H9 (cell line): ENCODE data around the gene PNLIP. TPM values are rescaled to one million over a fixed set of nuclear protein-coding genes. Genes with fewer than 3 reads are reported as not detected.

Source experiments
- DNase-seq: peaks from one replicate; pipeline ENCODE4 v3.0.0-alpha.2; 2017
- H2AFZ ChIP-seq: one replicate; pipeline ENCODE4 v1.6.1; 2013; ENCODE audit warnings: mild to moderate bottlenecking, low read length, control low read depth, moderate library complexity
- H2AK5ac ChIP-seq: 2 replicates; pipeline ENCODE4 v1.6.1; 2013; ENCODE audit warnings: low read length, control low read depth, mixed read lengths; ENCODE audit not compliant: insufficient read length
- H2BK120ac ChIP-seq: one replicate; pipeline ENCODE4 v1.6.1; 2013; ENCODE audit warnings: low read depth, mild to moderate bottlenecking, low read length, control low read depth, inconsistent platforms; ENCODE audit not compliant: poor library complexity, severe bottlenecking
- H2BK12ac ChIP-seq: 2 replicates; pipeline ENCODE4 v1.6.1; 2013; ENCODE audit warnings: low read length, control low read depth, mixed read lengths, low read depth; ENCODE audit not compliant: insufficient read length
- H2BK15ac ChIP-seq: 2 replicates; pipeline ENCODE4 v1.6.1; 2013; ENCODE audit warnings: low read depth, low read length, control low read depth
- H2BK20ac ChIP-seq: one replicate; pipeline ENCODE4 v1.6.1; 2013; ENCODE audit warnings: low read depth, mild to moderate bottlenecking, low read length, control low read depth, inconsistent platforms; ENCODE audit not compliant: poor library complexity, severe bottlenecking
- H2BK5ac ChIP-seq: 2 replicates; pipeline ENCODE4 v1.6.1; 2013; ENCODE audit warnings: low read length, control low read depth, mixed read lengths; ENCODE audit not compliant: insufficient read length
- H3K14ac ChIP-seq: 2 replicates; pipeline ENCODE4 v1.6.1; 2013; ENCODE audit warnings: low read length, control low read depth; ENCODE audit not compliant: insufficient read depth
- H3K18ac ChIP-seq: 2 replicates; pipeline ENCODE4 v1.6.1; 2013; ENCODE audit warnings: low read depth, mild to moderate bottlenecking, mixed read lengths, low read length, control low read depth; ENCODE audit not compliant: insufficient read length
- H3K23ac ChIP-seq: 2 replicates; pipeline ENCODE4 v1.6.1; 2013; ENCODE audit warnings: low read length, control low read depth, mixed read lengths, low read depth; ENCODE audit not compliant: insufficient read length
- H3K23me2 ChIP-seq: 2 replicates; pipeline ENCODE4 v1.6.1; 2013; ENCODE audit warnings: low read depth, mild to moderate bottlenecking, mixed read lengths, low read length, control low read depth; ENCODE audit not compliant: insufficient read length, poor library complexity, severe bottlenecking
- H3K27ac ChIP-seq: 2 replicates; pipeline ENCODE4 v1.5.1; 2013; ENCODE audit warnings: low read length, control low read depth, mixed read lengths, low read depth; ENCODE audit not compliant: insufficient read length
- H3K27me3 ChIP-seq: 2 replicates; pipeline ENCODE4 v1.6.1; 2013; ENCODE audit warnings: low read length, control low read depth, inconsistent platforms; ENCODE audit not compliant: insufficient read depth
- H3K4ac ChIP-seq: 2 replicates; pipeline ENCODE4 v1.6.1; 2013; ENCODE audit warnings: low read depth, mild to moderate bottlenecking, control low read depth, inconsistent platforms, low read length, moderate library complexity
- H3K4me1 ChIP-seq: 2 replicates; pipeline ENCODE4 v1.6.1; 2013; ENCODE audit warnings: low read length, control low read depth, inconsistent platforms; ENCODE audit not compliant: insufficient read depth
- H3K4me2 ChIP-seq: 2 replicates; pipeline ENCODE4 v1.6.1; 2013; ENCODE audit warnings: low read length, control low read depth, mixed read lengths; ENCODE audit not compliant: insufficient read length, insufficient read depth
- H3K56ac ChIP-seq: 2 replicates; pipeline ENCODE4 v1.6.1; 2013; ENCODE audit warnings: low read depth, mild to moderate bottlenecking, mixed read lengths, low read length, control low read depth; ENCODE audit not compliant: insufficient read length
- H3K79me1 ChIP-seq: 2 replicates; pipeline ENCODE4 v1.6.1; 2013; ENCODE audit warnings: low read depth, mild to moderate bottlenecking, moderate library complexity, low read length, control low read depth, inconsistent platforms; ENCODE audit not compliant: insufficient read depth, poor library complexity, severe bottlenecking
- H3K79me2 ChIP-seq: 2 replicates; pipeline ENCODE4 v1.6.1; 2013; ENCODE audit warnings: low read length, control low read depth, inconsistent platforms; ENCODE audit not compliant: insufficient read depth
- H3K9ac ChIP-seq: 2 replicates; pipeline ENCODE4 v1.6.1; 2013; ENCODE audit warnings: low read length, control low read depth, mixed read lengths; ENCODE audit not compliant: insufficient read length; ENCODE audit errors: extremely low read depth
- H3K9me3 ChIP-seq: one replicate; pipeline ENCODE4 v1.6.1; 2013; ENCODE audit warnings: low read depth, low read length, inconsistent platforms; ENCODE audit not compliant: control insufficient read depth
- H3T11ph ChIP-seq: one replicate; pipeline ENCODE4 v1.6.1; 2013; ENCODE audit warnings: mild to moderate bottlenecking, low read length, control low read depth, inconsistent platforms
- H4K20me1 ChIP-seq: one replicate; pipeline ENCODE4 v1.6.1; 2013; ENCODE audit not compliant: control insufficient read depth, insufficient read length, insufficient read depth
- H4K5ac ChIP-seq: 2 replicates; pipeline ENCODE4 v1.6.1; 2013; ENCODE audit warnings: low read depth, mild to moderate bottlenecking, mixed read lengths, low read length, control low read depth; ENCODE audit not compliant: insufficient read length
- H4K8ac ChIP-seq: replicated peaks from 2 replicates; pipeline ENCODE4 v1.6.1; 2013; ENCODE audit warnings: low read length, control low read depth, mixed read lengths, low read depth; ENCODE audit not compliant: insufficient read length
- H4K91ac ChIP-seq: 2 replicates; pipeline ENCODE4 v1.6.1; 2013; ENCODE audit warnings: low read depth, mild to moderate bottlenecking, moderate library complexity, mixed read lengths, low read length, control low read depth; ENCODE audit not compliant: insufficient read length
- H3K27ac Mint-ChIP-seq, 3 experiments: 2 replicates in 2 of 3; 3 replicates in 1 of 3; pipeline ENCODE4 v1.8.0; 2020 to 2021; ENCODE audit warnings: mixed read lengths in 3 of 3, mild to moderate bottlenecking in 1 of 3, moderate library complexity in 1 of 3
- H3K27me3 Mint-ChIP-seq: 2 replicates; pipeline ENCODE4 v1.8.0; 2021; ENCODE audit warnings: low read depth, mild to moderate bottlenecking, moderate library complexity, mixed read lengths
- H3K36me3 Mint-ChIP-seq, 3 experiments: 2 replicates in 2 of 3; 3 replicates in 1 of 3; pipeline ENCODE4 v1.8.0; 2020 to 2021; ENCODE audit warnings: low read depth in 3 of 3, mixed read lengths in 3 of 3; ENCODE audit not compliant: insufficient read depth in 1 of 3
- H3K4me1 Mint-ChIP-seq, 2 experiments: 2 replicates each; pipeline ENCODE4 v1.8.0; 2020; ENCODE audit warnings: mixed read lengths in 2 of 2
- H3K4me3 Mint-ChIP-seq, 2 experiments: 2 replicates in 1 of 2; 3 replicates in 1 of 2; pipeline ENCODE4 v1.8.0; 2020 to 2021; ENCODE audit warnings: mild to moderate bottlenecking in 2 of 2, mixed read lengths in 2 of 2, moderate library complexity in 1 of 2
- H3K9me3 Mint-ChIP-seq, 2 experiments: 2 replicates in 1 of 2; 3 replicates in 1 of 2; pipeline ENCODE4 v1.8.0; 2020; ENCODE audit warnings: mild to moderate bottlenecking in 2 of 2, mixed read lengths in 2 of 2, moderate library complexity in 1 of 2
- CTCF ChIP-seq: fragments of 200-600 bp; sonication (generic); conservative IDR thresholded peaks from 3 replicates; pipeline ENCODE4 v1.8.0; 2021; ENCODE audit warnings: antibody characterized with exemption, mild to moderate bottlenecking
- WGBS: extraction: QIAGEN DNeasy Blood & Tissue Kit; methylation state at CpG from one replicate; pipeline ENCODE4 v1.1.7; 2013; ENCODE audit warnings: missing lambda C conversion rate, low lambda C conversion rate, mixed read lengths; ENCODE audit not compliant: insufficient read length; ENCODE audit errors: extremely low coverage; 5-methylcytosine and 5-hydroxymethylcytosine counted together
- total RNA-seq: library from RNA; stranded (reverse); gene quantifications from 2 replicates; pipeline ENCODE4 v1.2.1, GENCODE V29; 2021

The PNLIP gene
- total RNA-seq, 1 experiment from 2014 or later, result not detected

GRCh38 chr10:116594525-116595035 lies 48.8 kb downstream of the PNLIP start:
- H2BK5ac ChIP-seq, result no peak overlapping the region
- H3T11ph ChIP-seq, result no peak overlapping the region
- H3K9me3 Mint-ChIP-seq, result no peaks in the 10 kb centered on the region
- no peak overlapping the region for H2BK120ac ChIP-seq
- no peaks in the 10 kb centered on the region for H3K9me3 ChIP-seq
- H3K27ac ChIP-seq, result no peak overlapping the region
- TF ChIP-seq CTCF, result no peak
- H3K14ac ChIP-seq, result no peak overlapping the region
- H3K23ac ChIP-seq, result no peak overlapping the region
- H2AK5ac ChIP-seq, result no peak overlapping the region
- H2BK15ac ChIP-seq, result no peak overlapping the region
- H3K4ac ChIP-seq, result no peak overlapping the region
- H4K91ac ChIP-seq, result no peak overlapping the region
- H2AFZ ChIP-seq, result no peak overlapping the region
- H3K4me1 ChIP-seq, result no peaks in the 10 kb centered on the region
- H3K27me3 Mint-ChIP-seq, result peaks cover 2% of the 10 kb centered on the region
- H3K4me1 Mint-ChIP-seq, result peaks cover 7% of the 10 kb centered on the region in 2 experiments
- H3K4me3 Mint-ChIP-seq, result no peak overlapping the region
- no peak overlapping the region for H2BK12ac ChIP-seq
- H4K20me1 ChIP-seq, result no peaks in the 10 kb centered on the region
- no CpG with 5 or more reads among the region's 7 CpGs for WGBS
- no peaks in the 10 kb centered on the region for H3K36me3 Mint-ChIP-seq
- no peak overlapping the region for H3K56ac ChIP-seq
- no peak overlapping the region for H4K5ac ChIP-seq
- H2BK20ac ChIP-seq, result no peak overlapping the region
- no peak overlapping the region for H3K18ac ChIP-seq
- no peak overlapping the region for H3K27ac Mint-ChIP-seq
- DNase-seq, result no peak
- no peak overlapping the region for H4K8ac ChIP-seq
- no peaks in the 10 kb centered on the region for H3K23me2 ChIP-seq
- no peaks in the 10 kb centered on the region for H3K79me1 ChIP-seq
- no peak overlapping the region for H3K4me2 ChIP-seq
- H3K27me3 ChIP-seq, result no peaks in the 10 kb centered on the region
- H3K79me2 ChIP-seq, result no peaks in the 10 kb centered on the region
- no peak overlapping the region for H3K9ac ChIP-seq
